IPS-NIHi7 (cell line): ENCODE data around the gene CRISP3.
"Not testable (repeated sequence)": the region's sequence is repeated elsewhere in the genome, so short reads cannot be mapped to it uniquely, and the experiment has no call there.

ENCODE experiments used
- DNase-seq: peaks from one replicate; pipeline ENCODE4 v3.0.0; 2012; ENCODE audit warnings: mixed read lengths; ENCODE audit errors: extremely low spot score

The CRISP3 gene, protein sequence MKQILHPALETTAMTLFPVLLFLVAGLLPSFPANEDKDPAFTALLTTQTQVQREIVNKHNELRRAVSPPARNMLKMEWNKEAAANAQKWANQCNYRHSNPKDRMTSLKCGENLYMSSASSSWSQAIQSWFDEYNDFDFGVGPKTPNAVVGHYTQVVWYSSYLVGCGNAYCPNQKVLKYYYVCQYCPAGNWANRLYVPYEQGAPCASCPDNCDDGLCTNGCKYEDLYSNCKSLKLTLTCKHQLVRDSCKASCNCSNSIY

DNA sequence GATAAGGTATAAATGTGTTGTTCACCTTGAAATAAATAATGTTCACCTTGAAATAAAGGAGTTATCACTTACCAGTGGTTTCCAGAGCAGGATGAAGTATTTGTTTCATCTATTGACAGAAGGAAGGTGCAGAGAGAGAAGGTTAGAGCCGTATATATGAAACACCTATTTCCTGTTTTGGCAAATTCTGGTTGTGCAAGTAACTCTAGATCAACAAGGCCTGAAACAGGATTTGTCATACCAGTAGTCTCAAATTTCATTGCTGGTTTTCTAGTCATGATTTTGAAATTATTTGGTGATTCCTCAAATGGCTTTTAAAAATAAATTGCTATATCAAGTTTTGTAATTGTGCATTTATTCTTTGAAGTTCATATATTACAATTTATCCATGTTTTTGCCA, at the start of gene CRISP3:
CRISP3 (minus strand) TSS at position 130 of the 400 bp plus-strand sequence; CDS start at position 109, 21 bp downstream.
- DNase-seq = no peak

DNA sequence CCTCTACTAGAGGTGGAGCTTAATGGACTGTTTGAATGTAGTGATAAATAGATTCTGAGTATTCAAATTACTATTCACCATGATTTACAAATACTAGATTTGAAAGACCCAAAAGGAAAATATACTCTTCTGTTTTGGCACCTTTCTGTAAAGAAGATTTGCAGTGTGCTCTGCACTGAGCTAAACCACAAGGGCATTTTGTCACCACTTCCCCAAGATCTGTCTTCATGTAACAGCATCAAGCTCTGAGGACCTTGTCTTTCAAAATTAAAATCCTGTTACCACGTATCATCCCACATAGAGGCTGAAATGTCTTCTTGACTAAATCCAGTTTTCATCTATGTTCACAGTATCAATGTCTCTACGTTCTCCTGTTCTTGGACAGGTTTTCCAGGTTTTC, 46.2 kb upstream of the CRISP3 start:
- DNase-seq = no peak

DNA sequence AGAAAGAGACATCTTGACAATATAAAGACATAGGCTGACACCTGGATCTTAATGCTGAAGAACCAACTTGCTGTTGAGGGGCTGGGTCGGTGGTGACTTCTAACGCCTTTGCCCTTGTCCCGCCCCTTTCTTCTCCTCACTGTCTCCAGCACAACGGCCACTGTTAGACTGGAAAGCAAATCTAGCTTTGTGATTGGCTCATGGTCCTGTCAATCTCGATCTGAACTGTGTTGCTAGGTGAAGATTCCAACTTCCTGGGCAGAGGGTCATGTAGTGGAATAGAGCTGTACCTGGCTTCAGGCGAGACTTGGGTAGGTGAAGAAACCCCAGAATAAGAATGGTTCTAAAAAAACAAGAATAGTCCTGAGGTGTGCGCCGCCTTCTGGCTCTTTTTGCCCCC, 43.0 kb upstream of the CRISP3 start, which contains the start of gene PGK2:
PGK2 (minus strand) TSS at position 110 of the 400 bp plus-strand sequence; CDS start at position 12, 98 bp downstream.
- DNase-seq = peak; percentile 64

DNA sequence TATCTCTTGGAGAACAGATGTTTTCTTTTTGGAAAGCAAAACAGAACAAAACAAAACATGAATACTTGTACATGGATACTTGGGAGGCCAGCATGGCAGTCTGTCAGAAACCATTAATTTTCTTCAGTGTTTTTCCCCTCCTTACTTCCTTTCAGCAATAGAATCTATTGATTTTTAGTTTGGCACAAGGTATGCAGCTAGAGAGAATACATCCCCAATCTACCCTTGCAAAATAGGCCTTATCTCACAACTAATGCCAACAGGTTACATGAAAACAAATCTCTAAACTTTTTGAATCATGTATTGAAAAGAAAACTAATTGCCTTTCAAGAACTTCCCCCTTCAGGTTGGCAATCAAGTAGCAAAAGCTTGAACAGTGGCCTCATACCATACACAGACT, 40.1 kb upstream of the CRISP3 start:
- no peak for DNase-seq

DNA sequence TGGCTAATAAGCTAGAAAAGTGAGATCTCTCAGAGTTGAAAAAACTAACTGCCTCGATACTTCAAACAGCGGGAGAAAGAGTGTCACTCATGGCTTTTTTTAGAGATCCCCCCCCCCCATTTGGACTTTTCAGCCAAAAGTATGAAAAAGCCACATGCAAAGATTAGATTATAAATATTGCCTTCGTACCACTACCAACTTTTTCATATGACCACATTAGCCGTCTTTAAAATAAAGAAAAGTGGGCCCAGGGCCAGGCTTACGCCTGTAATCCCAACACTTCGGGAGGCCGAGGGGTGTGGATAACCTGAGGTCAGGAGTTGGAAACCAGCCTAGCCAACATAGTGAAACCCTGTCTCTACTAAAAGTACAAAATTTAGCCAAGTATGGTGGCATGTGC, 38.5 kb upstream of the CRISP3 start:
- DNase-seq = no peak

DNA sequence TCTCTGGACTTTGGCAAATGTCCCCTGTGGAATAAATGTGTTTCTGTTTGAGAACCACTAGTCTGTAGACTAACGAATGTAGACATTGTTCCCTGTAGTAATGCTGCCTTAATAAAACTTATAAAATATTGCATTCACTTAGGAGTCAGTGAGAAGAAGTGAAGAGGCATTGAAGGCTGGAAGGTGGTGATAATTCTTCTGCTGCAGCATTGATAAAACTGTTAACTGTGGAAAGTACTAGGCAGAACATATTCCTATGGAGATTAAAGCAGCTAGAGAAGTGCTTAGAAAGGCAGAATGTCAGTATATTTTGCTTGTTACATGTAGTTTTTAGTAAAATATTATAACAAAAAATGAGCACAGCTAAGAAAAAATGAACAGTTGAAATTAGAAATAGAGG, 38.1 kb upstream of the CRISP3 start:
- no peak for DNase-seq

DNA sequence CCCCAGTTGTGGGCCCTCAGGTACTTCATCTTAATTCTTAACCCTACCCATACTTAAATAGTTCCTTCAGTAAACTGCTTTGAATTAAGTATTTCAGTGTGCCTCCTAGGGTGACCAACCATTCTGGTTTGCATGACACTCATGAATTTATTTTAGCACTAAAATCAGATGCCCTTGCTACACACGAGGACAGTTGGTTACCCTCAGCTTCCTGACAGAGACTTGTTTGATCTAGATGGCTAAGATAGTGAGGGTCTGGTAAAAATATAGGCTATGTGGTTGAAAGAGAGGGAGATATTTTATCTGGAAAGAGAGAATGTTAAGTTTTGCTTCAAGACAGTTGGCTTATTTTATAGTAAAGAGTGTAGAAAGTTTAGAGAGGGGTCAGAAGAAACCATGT, 32.3 kb upstream of the CRISP3 start:
- DNase-seq = no peak

DNA sequence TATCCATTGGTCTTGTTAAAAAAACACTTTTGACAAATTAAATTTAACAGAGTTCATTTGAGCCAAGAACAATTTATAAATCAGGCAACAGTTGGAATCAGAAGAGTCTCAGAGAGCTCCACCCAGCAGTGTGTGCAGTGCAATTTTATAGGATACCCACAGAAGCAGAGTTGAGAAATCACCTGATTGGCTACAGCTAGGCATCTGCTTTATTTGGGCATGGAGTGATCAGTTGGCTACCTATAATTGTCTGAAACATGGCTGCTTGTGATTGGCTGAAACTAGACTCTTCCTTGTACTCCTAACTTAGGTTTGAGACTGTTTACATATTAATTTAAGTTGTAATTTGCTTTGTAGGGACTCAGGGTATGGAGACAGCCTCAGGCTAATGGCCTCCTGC, 30.9 kb upstream of the CRISP3 start:
- no peak for DNase-seq

DNA sequence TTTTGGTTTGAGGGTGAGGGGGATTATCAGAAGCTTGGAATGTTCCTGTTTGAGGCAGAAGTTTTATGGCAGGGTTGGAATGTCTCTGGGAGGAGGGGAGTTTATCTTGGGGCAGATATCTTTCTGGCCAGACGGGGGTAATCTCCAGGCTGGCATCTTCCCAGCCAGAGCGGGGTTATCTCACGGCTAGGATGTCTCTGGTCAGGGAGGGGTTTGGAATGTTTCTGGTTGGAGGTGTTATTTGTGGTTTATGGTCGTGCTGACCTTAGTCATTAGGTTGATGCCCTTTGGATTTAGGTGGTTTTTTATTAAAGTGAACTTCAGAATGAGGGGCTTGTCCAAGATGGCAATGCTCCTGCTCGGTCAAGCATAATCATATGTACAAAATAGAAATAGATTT, 28.1 kb upstream of the CRISP3 start:
- DNase-seq = no peak

DNA sequence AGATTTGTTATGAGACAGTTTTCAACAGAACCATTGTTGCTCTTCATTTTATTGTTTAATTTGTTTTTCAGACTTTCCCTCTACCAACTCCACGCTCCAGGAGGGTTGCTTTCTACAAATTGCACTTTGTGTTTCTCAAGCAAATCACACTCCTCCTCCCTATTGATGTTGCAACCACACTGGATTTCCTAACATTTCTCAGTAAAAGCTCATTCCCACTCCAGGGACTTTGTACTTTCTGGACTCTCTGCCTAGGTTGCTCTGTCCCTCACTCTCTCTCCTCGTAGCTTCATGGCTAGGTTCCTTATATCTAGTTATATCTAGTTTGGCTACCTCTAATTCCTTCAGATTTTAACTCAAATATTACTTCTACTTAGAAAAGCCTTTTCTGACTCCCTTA, 22.6 kb upstream of the CRISP3 start:
- DNase-seq = no peak

DNA sequence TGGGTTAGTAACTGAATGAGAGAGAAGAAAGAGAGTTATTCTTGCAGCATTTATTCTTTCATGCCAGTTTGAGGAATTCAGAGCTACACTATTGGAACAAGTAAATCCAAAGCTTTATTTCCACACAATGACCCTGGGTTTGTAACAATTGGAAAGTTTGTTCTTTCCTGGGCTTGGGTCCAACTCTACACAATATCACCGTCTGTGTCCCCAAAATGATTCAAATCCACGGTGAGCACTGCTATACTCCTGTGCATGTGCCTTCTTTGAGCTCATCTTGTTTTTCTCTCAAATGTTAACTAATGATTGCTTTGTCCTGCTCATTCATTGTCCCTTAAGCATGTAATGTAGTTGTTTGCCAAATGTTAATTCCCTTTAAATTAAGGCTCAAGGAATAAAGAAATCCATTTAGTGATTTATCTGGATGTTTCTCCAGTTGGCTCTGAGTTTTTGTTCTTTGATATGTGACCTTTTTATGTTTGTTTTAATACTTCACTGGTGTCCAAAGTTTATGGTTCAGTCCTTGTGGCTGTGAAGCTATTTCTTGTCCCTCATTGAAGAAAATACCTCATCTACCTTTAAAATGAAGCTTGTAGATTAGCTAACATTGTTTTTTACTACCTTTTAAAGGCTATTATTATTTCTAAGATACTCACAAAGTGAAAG, 20.5 kb upstream of the CRISP3 start:
- no peak for DNase-seq

DNA sequence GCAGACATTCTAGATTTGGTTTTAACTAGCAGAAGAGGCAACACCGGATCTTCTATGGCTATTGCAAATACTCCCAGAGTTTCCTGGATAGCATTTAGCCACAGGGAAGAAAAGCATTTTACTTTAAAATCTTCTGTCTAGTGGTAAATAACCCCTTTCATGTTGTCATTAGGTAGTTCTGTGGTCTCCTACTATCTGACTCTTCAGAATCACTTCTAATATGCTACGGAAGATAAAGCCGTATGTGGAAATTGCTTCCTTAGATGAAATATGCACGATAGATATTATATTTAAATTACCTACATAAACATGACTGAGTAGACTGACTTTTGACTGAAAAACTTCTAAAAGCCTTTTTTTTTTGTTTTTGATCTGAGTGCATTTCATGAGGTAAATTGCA, 759 bp downstream of the CRISP3 start:
- DNase-seq = no peak

DNA sequence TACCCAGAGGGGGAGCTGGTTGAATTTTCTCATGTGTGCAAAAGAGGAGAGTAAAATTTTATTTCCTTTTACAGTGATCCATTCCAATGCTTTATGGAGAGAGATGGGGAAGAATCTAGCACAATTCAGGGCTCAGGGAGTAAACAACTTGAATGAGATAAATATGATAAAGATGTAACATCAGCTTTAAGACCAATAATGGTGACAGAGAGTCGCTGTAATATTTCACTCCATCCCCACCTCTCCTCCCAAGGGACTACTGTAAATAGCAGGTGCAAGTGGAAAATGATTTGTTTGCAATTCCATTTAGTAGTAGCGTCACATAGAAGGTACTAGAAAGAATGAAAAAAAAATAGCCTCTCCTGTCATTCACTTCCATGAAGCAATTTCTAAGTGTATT, 4.8 kb downstream of the CRISP3 start:
- DNase-seq = no peak

DNA sequence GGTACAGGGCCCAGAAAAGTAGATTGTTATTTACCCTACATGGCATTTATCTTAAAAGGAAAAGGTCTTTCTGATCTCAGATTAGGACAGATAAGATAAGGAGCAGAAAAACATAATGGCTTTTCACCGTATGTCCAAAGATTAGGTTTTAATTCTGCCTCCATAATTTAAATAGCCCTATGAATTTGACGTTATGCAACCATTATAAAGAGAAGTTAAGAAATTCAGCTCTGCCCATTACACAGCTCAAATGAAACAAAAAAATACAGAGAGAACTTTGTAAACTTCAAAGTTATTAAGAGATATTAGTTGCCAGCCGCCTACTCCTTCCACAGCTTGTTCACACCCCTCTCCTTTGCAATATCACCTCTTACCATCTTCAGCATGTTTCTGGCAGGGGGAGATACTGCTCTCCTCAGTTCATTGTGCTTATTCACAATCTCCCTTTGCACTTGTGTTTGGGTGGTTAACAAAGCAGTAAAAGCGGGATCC, 8.1 kb downstream of the CRISP3 start:
- DNase-seq = no peak

DNA sequence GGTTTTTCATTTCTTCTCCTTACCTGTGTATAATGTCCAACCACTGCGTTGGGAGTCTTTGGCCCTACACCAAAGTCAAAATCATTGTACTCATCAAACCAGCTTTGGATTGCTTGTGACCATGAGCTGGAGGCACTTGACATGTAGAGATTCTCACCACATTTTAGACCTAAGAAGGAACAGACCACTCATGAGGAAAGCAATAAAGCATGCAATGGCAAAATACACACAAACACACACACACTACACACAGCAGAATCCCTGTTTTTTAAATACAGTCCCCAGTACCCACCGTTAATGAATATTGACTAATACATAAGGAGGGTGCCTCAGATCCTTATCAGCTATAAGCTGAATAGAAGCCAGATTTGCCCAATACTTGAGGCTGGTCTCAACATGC, 10.5 kb downstream of the CRISP3 start:
- no peak for DNase-seq

DNA sequence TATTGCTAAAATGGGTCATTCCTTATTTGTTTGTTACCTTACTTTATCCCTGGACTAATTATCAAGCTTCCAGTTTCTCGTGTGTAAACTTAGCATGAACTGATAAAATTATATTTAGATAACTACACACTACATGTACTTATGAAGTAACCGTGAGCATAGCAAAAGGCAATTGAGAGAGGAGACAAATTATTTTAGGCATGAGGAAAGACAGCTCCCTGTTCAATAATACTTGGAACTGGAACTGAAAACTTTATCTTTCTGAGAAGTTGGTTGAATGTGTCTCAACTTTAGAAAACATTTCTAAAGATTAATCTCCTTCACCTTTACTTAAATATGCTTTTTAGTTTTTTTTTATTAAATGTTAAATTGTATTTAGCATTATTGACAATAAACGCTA, 11.4 kb downstream of the CRISP3 start:
- no peak for DNase-seq

DNA sequence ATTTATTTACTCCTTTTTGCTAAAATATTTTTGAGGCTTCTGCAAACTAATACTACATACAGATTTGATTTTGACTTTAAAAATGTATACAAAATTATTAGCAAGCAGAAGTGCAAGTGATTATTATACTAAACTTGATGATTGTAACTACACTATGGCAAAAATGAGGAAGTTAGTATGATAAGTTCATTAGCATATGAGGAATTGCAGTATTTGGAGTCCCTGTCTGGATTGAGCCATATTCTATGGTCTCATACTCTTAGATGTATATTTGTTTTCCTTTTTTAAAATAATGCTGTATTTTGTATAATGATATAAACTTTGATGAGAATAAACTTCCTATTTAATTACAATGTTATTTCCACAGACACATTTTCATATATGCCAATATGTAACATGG, 13.9 kb downstream of the CRISP3 start:
- no peak for DNase-seq

DNA sequence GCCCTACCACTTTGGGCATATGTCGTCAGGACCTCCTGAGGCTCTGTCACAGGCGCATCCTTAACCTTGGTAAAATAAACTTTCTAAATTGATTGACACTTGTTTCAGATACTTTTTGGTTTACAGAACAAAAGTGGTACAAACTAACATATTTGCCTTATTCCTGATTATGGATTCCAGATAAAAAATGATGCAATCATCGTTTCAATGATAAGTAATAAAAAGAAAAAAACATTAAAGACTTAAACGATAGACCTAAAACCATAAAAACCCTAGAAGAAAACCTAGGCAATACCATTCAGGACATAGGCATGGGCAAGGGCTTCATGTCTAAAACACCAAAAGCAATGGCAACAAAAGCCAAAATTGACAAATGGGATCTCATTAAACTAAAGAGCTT, 20.3 kb downstream of the CRISP3 start:
- not testable (repeated sequence) for DNase-seq

DNA sequence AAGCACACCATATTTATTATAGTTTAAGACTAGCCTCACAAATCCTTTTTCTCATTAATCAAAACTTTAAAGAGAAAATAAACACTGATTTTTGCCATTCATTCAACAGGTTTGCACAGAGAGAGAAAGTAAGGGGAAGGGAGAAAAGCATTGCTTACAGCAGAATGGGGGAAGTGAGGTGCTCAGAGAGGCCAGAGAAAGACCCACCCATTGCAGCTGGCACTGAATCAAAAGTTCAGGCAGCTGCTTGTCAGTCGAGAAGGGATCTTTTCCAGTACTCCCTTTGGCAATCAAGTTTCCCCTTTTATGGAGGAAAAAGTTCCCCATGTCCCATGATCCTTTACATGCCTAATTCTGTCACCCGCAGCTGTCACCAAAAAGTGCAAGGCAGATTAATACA, 22.9 kb downstream of the CRISP3 start:
- no peak for DNase-seq

DNA sequence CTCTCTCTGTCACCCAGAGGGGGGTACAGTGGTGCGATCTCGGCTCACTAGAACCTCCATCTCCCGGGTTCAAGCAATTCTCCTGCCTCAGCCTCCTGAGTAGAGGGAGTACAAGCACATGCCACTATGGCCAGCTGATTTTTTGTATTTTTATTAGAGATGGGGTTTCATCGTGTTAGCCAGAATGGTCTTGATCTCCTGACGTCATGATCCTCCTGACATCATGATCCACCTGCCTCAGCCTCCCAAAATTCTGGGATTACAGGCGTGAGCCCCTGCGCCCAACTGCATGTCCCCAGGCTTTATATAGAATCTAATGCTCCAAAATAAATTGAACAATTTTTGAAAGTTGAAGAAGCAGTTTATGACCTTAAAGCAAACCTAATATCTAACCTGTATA, 23.8 kb downstream of the CRISP3 start:
- DNase-seq = no peak

DNA sequence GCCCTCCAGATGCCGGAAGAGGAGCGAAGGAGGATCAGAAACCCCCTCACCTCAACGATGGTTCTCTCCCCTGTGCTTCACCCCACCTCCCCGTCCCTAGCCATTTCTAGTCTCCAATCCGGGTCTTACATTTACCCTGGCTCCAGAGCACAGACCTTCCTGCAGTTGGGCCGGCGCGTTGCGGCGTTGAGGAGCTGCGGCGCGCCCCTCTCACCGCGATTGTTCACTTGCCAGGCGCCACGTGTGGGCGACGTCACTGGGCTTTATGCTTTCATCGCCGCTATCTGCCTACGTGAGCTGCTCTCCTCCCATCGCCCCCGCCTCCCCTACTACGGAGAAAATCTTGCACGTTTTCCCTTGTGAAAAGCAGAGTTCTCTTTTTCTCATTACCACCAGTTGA, 30.8 kb downstream of the CRISP3 start, which contains the start of gene CRISP2:
CRISP2 (minus strand) TSS at position 198 of the 400 bp plus-strand sequence. CDS start 4,347 bp downstream, outside the sequence.
- peak; percentile 24 for DNase-seq

DNA sequence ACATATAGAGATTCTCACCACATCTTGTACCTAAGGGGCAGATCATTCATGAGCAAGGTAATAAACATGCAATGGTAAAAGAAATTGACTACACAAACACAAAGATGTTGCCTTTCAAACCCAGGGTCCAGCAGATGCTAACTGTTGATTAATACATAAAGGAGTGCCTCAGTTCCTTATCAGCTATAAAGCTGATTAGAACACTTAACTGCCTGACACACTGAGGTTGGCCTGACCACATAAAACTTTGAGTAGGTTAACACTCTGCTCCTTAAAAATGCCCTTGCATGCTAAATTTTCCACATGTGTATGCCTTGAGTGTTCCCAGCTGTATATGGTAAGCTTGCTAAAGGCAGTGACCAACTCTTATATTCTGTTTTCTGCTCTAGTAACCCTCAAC, 45.7 kb downstream of the CRISP3 start:
- DNase-seq = no peak

DNA sequence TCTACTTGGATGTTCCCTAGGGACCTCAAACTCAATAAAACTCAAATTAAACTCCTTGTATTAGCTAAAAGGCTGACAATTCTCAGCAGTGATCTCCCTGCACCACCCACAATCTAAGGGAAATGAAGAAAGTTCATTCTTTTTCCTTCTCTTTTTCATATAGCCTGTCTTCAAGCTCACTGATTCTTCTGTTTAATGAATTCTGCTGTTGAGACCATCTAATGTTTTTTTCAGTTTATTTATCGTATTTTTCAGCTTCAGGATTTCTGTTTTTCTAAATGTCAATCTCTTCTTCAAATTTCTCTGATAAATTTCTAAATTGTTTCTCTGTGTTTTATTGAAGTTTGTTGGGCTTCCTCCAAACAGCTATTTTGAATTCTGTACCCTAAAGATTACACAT, 50.7 kb downstream of the CRISP3 start:
- DNase-seq = no peak
